ENCODE measurements around the gene INO80E. TPM values are rescaled to one million over a fixed set of nuclear protein-coding genes. Genes with fewer than 3 reads are reported as not detected.
A peak's percentile ranks its signal among the peaks of the same experiment; 100 is the strongest.

Gene INO80E, protein sequence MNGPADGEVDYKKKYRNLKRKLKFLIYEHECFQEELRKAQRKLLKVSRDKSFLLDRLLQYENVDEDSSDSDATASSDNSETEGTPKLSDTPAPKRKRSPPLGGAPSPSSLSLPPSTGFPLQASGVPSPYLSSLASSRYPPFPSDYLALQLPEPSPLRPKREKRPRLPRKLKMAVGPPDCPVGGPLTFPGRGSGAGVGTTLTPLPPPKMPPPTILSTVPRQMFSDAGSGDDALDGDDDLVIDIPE
- 34.5 and 35.6 TPM in 2 replicates for polyA plus RNA-seq (2011; rRNA removed)
- polyA minus RNA-seq (2011; rRNA and poly(A)+ RNA removed) = 7.3 and 8.0 TPM in 2 replicates

DNA sequence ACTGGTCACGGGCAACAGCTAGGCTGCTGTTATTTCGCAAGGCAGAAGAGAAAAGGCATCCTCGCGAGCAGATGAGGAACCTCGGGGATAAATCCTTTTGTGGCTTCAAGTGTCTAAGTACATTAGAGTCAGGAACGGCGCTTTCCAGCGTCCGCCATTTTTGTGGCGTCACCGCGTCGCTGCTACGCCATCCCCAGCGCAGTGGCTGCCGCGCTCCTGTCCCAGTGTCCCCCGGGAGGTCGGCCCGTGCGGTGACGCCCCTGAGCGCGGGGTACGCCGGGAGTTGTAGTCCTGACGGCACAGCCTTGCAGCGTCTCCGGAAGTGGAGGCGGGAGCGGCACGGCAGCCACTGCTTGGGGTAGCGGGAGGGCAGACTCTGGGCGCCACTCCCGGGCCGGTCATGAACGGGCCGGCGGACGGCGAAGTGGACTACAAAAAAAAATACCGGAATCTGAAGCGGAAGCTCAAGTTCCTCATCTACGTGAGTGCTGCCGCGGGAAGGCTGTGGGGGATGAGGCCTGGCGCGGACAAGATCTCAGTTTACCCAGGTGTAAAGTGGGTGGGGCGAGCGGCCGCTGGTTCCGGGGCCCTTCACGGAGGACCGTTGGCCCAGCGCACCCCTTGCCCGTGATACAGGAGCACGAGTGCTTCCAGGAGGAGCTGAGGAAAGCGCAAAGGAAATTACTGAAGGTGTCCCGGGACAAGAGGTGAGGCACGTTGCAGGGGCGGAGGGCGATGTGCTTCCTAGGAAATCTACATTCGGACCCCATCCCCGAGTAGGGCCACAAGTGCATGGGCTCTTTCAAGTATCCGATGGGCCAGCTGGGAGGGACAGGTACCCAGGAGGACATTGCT lies at the start of gene INO80E:
Gene INO80E (plus strand): TSS at position 331 of the 855 bp plus-strand sequence. CDS start 70 bp downstream, at position 401.
- Histone ChIP-seq H3K27me3 (ENCODE audit: control insufficient read depth, insufficient read depth, low read length) (no peaks in the 10 kb centered on the region), H3K4me3 (ENCODE audit: low read depth, low read length) (peak within 1 kb of the TSS; percentile 90), H3K36me3 (ENCODE audit: control insufficient read depth, insufficient read depth, low read length) (peaks cover 21% of the 10 kb centered on the region)
- DNase-seq (ENCODE audit: low read depth) = peak; percentile 76
- CTCF ChIA-PET = interaction anchor here (0.6 to 1.4 kb wide), 4 partner anchors 9 to 295 kb away, joined by 3 to 8 read pairs (median 3); partner anchors contain the start of gene PAGR1
- TF ChIP-seq, protein P1, sequence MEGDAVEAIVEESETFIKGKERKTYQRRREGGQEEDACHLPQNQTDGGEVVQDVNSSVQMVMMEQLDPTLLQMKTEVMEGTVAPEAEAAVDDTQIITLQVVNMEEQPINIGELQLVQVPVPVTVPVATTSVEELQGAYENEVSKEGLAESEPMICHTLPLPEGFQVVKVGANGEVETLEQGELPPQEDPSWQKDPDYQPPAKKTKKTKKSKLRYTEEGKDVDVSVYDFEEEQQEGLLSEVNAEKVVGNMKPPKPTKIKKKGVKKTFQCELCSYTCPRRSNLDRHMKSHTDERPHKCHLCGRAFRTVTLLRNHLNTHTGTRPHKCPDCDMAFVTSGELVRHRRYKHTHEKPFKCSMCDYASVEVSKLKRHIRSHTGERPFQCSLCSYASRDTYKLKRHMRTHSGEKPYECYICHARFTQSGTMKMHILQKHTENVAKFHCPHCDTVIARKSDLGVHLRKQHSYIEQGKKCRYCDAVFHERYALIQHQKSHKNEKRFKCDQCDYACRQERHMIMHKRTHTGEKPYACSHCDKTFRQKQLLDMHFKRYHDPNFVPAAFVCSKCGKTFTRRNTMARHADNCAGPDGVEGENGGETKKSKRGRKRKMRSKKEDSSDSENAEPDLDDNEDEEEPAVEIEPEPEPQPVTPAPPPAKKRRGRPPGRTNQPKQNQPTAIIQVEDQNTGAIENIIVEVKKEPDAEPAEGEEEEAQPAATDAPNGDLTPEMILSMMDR (IDR thresholded peaks at IDR 0.05; ENCODE audit: insufficient read depth, low read depth, low read length) = 0 out of 2 replicates have a peak, but pooled peaks have one; percentile 2
- POLR2A ChIA-PET = no interaction called here

DNA sequence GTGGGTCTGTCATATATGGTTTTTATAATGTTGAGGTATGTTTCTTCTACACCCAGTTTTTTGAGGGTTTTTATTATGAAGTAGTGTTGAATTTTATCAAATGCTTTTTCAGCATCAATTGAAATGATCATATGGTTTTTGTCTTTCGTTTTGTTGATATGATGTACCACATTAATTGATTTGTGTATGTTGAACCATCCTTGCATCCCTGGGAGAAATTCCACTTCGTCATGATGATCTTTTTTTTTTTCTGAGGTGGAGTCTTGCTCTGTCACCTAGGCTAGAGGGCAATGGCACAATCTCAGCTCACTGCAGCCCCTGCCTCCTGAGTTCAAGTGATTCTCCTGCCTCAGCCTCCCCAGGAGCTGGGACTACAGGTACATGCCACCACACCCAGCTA lies 48.1 kb upstream of the INO80E start:
- no peak for DNase-seq (ENCODE audit: low read depth)
- ChIA-PET POLR2A (no interaction called here), CTCF (interaction anchor here (0.9 kb wide), 1 partner anchor 10 kb away, joined by 3 read pairs; no protein-coding TSS in a partner anchor)
- TF ChIP-seq, protein P1 (IDR thresholded peaks at IDR 0.05; ENCODE audit: insufficient read depth, low read depth, low read length) = no peak
- no peak overlapping the region for H3K4me3 ChIP-seq (ENCODE audit: low read depth, low read length)
- no peaks in the 10 kb centered on the region for H3K27me3 ChIP-seq (ENCODE audit: control insufficient read depth, insufficient read depth, low read length)
- no peaks in the 10 kb centered on the region for H3K36me3 ChIP-seq (ENCODE audit: control insufficient read depth, insufficient read depth, low read length)

DNA sequence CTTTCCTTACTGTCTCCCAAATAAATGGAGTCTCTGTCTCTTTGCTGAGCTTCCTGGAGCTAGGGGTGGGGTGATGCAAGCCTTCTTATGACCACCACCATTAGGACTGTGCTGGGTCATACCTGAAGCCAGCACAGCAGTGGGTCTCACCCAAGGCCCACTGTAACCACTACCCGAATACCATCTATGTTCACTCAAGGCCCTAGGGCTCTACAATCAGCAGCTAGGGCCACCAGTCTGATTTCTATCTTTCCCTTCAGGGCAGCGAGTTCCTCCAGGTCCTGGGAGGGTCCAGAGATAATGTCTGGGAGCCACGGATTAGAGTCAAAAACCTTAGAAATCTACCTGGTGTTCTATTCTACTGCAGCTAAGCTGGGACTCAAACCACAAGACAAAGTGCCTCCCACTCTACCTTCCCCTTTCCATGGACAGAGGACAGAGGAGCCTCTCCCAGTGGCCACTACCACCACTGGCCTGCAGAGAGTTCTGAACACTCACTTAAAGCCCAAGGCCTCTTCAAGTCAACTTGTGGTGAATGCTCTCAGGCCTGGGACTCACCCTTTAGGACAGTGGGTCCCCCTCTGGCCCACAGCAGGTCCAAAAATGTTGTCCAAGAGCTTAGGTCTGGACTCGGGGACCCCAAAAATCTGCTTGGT lies 45.1 kb upstream of the INO80E start:
- ChIA-PET POLR2A (interaction anchor here (0.9 kb wide), 1 partner anchor 11 kb away, joined by 3 read pairs; the partner anchor contains the start of gene TMEM219), CTCF (interaction anchor here (0.6 to 1.7 kb wide), 3 partner anchors 10 to 12 kb away, joined by 3 to 8 read pairs (median 3); partner anchors contain the start of gene TMEM219)
- Histone ChIP-seq H3K36me3 (ENCODE audit: control insufficient read depth, insufficient read depth, low read length) (no peaks in the 10 kb centered on the region), H3K4me3 (ENCODE audit: low read depth, low read length) (no peak overlapping the region), H3K27me3 (ENCODE audit: control insufficient read depth, insufficient read depth, low read length) (no peaks in the 10 kb centered on the region)
- TF ChIP-seq, protein P1 (IDR thresholded peaks at IDR 0.05; ENCODE audit: insufficient read depth, low read depth, low read length) = no peak
- no peak for DNase-seq (ENCODE audit: low read depth)

DNA sequence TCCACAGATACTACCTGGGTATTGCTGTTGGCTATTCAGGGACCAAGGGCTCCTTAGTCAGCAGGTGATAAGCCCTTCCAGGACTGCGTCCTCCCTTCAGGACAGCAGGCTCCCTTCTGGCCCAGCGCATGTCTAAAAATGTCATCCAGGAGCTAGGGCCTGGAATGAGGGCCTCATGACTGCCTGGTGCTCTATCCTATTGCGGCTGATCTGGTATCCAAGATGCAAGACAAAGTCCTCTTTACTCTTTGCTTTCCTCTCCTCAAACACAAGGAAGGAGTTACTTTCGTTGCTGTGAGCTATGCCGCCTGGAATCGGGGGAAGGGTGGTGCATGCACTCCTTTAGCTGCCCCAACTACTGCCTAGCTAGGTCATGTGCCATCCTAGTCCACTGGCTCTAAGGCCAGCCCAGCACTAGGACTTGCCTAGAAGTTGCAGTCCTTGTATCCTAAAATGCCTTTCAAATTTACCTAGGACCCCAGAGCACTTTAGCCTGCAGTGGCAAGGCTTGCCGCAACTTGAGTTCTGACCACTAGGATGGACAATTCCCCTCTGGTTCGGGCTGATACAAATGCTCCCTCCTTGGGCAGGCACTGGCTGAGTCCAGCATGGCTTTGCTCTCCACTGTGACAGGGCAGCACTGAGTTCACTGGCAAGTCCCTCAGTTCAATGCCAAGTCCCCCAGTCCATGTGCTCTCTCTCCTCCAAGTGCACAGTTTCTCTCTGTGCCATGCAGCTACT lies 44.2 kb upstream of the INO80E start:
- CTCF ChIA-PET = interaction anchor here (0.6 to 1.7 kb wide), 3 partner anchors 10 to 13 kb away, joined by 3 to 8 read pairs (median 3); partner anchors contain the start of gene TMEM219
- POLR2A ChIA-PET = interaction anchor here (0.9 kb wide), 1 partner anchor 10 kb away, joined by 3 read pairs; the partner anchor contains the start of gene TMEM219
- no peak overlapping the region for H3K4me3 ChIP-seq (ENCODE audit: low read depth, low read length)
- H3K36me3 ChIP-seq (ENCODE audit: control insufficient read depth, insufficient read depth, low read length) = no peaks in the 10 kb centered on the region
- DNase-seq (ENCODE audit: low read depth) = no peak
- H3K27me3 ChIP-seq (ENCODE audit: control insufficient read depth, insufficient read depth, low read length) = no peaks in the 10 kb centered on the region
- TF ChIP-seq, protein P1 (IDR thresholded peaks at IDR 0.05; ENCODE audit: insufficient read depth, low read depth, low read length) = no peak
